Measurements from ENCODE around the gene B3GLCT. TPM values are rescaled to one million over a fixed set of nuclear protein-coding genes. Genes with fewer than 3 reads are reported as not detected.

B3GLCT gene
- total and polyA plus RNA-seq, 4 donors, result 1.5 to 3.6 (median 2.2) TPM

- TF ChIP-seq FOXA1 (IDR thresholded peaks at IDR 0.05), result no peak
- no peak for TF ChIP-seq RAD21 (IDR thresholded peaks at IDR 0.05)
- TF ChIP-seq HNF4G (IDR thresholded peaks at IDR 0.05), result no peak
- TF ChIP-seq GABPA (IDR thresholded peaks at IDR 0.05 in 1 of 2, conservative IDR thresholded peaks at IDR 0.05 in 1 of 2), result no peak
- TF ChIP-seq NR2F2 (IDR thresholded peaks at IDR 0.05), result no peak
- TF ChIP-seq, protein P1, sequence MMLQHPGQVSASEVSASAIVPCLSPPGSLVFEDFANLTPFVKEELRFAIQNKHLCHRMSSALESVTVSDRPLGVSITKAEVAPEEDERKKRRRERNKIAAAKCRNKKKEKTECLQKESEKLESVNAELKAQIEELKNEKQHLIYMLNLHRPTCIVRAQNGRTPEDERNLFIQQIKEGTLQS (IDR thresholded peaks at IDR 0.05), result no peak
Measured at GRCh38 chr13:31301119-31301518, 101.3 kb downstream of the B3GLCT start (continued).

DNA sequence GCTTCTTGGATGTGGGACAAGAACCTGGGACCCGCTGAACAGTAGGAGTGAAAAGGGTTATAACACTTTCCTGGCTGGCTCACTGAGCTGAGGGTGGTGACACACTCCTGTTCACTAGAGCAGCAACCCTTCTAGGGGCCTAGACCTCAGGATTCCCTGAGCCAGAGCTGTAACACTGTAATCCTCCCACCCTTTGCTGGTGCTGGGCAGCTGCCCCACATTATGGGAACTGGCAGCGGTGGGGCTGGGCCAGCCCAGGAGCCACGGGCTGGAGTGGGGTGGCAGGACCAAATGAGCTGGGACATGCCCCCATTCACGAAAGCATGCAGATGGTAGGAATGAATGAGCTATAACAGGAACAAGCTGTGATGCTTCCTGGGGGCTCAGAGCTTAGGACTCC lies 110.6 kb downstream of the B3GLCT start:
- Histone ChIP-seq H3K36me3 (ENCODE audit: control insufficient read depth in 4 of 4, insufficient read depth in 3 of 4, low read depth in 1 of 4, low read length in 3 of 4) (peaks cover 0 to 3% (median 0%) of the 10 kb centered on the region in 4 donors), H3K27ac (ENCODE audit: low read depth in 1 of 2, low read length in 2 of 2) (no peak overlapping the region), H3K9me3 (ENCODE audit: control insufficient read depth in 4 of 4, low read length in 3 of 4) (peaks cover 0 to 9% (median 7%) of the 10 kb centered on the region in 4 donors), H3K4me3 (ENCODE audit: low read depth in 1 of 3, low read length in 3 of 3) (no peak overlapping the region), H3K4me1 (ENCODE audit: control insufficient read depth in 4 of 4, insufficient read depth in 4 of 4, low read length in 3 of 4) (no peaks in the 10 kb centered on the region), H3K9ac (ENCODE audit: low read depth in 1 of 2, low read length in 2 of 2) (no peak overlapping the region), H3K27me3 (ENCODE audit: control insufficient read depth in 4 of 4, insufficient read depth in 4 of 4, low read length in 3 of 4) (no peaks in the 10 kb centered on the region)
- TF ChIP-seq NR2F2 (IDR thresholded peaks at IDR 0.05) (no peak), FOXA2 (IDR thresholded peaks at IDR 0.05) (no peak), YY1 (IDR thresholded peaks at IDR 0.05) (no peak), RXRA (IDR thresholded peaks at IDR 0.05) (no peak), HNF4G (IDR thresholded peaks at IDR 0.05) (no peak), RAD21 (IDR thresholded peaks at IDR 0.05) (no peak), FOXA1 (IDR thresholded peaks at IDR 0.05) (no peak), HNF4A (conservative IDR thresholded peaks at IDR 0.05) (no peak), TAF1 (conservative IDR thresholded peaks at IDR 0.05) (no peak)
- TF ChIP-seq, protein P2, sequence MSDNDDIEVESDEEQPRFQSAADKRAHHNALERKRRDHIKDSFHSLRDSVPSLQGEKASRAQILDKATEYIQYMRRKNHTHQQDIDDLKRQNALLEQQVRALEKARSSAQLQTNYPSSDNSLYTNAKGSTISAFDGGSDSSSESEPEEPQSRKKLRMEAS (IDR thresholded peaks at IDR 0.05), result no peak
- TF ChIP-seq, protein P1 (IDR thresholded peaks at IDR 0.05), result no peak
- TF ChIP-seq, protein P3, sequence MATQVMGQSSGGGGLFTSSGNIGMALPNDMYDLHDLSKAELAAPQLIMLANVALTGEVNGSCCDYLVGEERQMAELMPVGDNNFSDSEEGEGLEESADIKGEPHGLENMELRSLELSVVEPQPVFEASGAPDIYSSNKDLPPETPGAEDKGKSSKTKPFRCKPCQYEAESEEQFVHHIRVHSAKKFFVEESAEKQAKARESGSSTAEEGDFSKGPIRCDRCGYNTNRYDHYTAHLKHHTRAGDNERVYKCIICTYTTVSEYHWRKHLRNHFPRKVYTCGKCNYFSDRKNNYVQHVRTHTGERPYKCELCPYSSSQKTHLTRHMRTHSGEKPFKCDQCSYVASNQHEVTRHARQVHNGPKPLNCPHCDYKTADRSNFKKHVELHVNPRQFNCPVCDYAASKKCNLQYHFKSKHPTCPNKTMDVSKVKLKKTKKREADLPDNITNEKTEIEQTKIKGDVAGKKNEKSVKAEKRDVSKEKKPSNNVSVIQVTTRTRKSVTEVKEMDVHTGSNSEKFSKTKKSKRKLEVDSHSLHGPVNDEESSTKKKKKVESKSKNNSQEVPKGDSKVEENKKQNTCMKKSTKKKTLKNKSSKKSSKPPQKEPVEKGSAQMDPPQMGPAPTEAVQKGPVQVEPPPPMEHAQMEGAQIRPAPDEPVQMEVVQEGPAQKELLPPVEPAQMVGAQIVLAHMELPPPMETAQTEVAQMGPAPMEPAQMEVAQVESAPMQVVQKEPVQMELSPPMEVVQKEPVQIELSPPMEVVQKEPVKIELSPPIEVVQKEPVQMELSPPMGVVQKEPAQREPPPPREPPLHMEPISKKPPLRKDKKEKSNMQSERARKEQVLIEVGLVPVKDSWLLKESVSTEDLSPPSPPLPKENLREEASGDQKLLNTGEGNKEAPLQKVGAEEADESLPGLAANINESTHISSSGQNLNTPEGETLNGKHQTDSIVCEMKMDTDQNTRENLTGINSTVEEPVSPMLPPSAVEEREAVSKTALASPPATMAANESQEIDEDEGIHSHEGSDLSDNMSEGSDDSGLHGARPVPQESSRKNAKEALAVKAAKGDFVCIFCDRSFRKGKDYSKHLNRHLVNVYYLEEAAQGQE (IDR thresholded peaks at IDR 0.05), result no peak
- TF ChIP-seq, protein P4, sequence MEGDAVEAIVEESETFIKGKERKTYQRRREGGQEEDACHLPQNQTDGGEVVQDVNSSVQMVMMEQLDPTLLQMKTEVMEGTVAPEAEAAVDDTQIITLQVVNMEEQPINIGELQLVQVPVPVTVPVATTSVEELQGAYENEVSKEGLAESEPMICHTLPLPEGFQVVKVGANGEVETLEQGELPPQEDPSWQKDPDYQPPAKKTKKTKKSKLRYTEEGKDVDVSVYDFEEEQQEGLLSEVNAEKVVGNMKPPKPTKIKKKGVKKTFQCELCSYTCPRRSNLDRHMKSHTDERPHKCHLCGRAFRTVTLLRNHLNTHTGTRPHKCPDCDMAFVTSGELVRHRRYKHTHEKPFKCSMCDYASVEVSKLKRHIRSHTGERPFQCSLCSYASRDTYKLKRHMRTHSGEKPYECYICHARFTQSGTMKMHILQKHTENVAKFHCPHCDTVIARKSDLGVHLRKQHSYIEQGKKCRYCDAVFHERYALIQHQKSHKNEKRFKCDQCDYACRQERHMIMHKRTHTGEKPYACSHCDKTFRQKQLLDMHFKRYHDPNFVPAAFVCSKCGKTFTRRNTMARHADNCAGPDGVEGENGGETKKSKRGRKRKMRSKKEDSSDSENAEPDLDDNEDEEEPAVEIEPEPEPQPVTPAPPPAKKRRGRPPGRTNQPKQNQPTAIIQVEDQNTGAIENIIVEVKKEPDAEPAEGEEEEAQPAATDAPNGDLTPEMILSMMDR (IDR thresholded peaks at IDR 0.05; ENCODE audit: low read depth, low read length, missing input control), result no peak
- no peak for DNase-seq (ENCODE audit: low spot score)
- 95% methylated on average over 4 of the region's 4 CpGs for whole genome bisulfite sequencing

- no peaks in the 10 kb centered on the region for H3K27me3 ChIP-seq (ENCODE audit: control insufficient read depth in 4 of 4, insufficient read depth in 4 of 4, low read length in 3 of 4)
- 60% methylated on average over 3 of the region's 3 CpGs for WGBS
- H3K9ac ChIP-seq (ENCODE audit: low read depth in 1 of 2, low read length in 2 of 2), result no peak overlapping the region
- H3K36me3 ChIP-seq (ENCODE audit: control insufficient read depth in 4 of 4, insufficient read depth in 3 of 4, low read depth in 1 of 4, low read length in 3 of 4), result peaks cover 0 to 3% (median 0%) of the 10 kb centered on the region in 4 donors
- H3K4me1 ChIP-seq (ENCODE audit: control insufficient read depth in 4 of 4, insufficient read depth in 4 of 4, low read length in 3 of 4), result no peaks in the 10 kb centered on the region
- H3K27ac ChIP-seq (ENCODE audit: low read depth in 1 of 2, low read length in 2 of 2), result no peak overlapping the region
- peaks cover 0 to 11% (median 10%) of the 10 kb centered on the region in 4 donors for H3K9me3 ChIP-seq (ENCODE audit: control insufficient read depth in 4 of 4, low read length in 3 of 4)
- H3K4me3 ChIP-seq (ENCODE audit: low read depth in 1 of 3, low read length in 3 of 3), result no peak overlapping the region
- DNase-seq (ENCODE audit: low spot score), result no peak
- TF ChIP-seq YY1 (IDR thresholded peaks at IDR 0.05), result no peak
- TF ChIP-seq, protein P1 (IDR thresholded peaks at IDR 0.05), result no peak
- no peak for TF ChIP-seq SP1 (IDR thresholded peaks at IDR 0.05)
- TF ChIP-seq RAD21 (IDR thresholded peaks at IDR 0.05), result no peak
- TF ChIP-seq HNF4A (conservative IDR thresholded peaks at IDR 0.05), result no peak
- no peak for TF ChIP-seq EGR1 (IDR thresholded peaks at IDR 0.05; ENCODE audit: low read depth in 2 of 2)
- TF ChIP-seq NR2F2 (IDR thresholded peaks at IDR 0.05), result no peak
- TF ChIP-seq HNF4G (IDR thresholded peaks at IDR 0.05), result no peak
- no peak for TF ChIP-seq FOXA2 (IDR thresholded peaks at IDR 0.05)
- TF ChIP-seq GABPA (IDR thresholded peaks at IDR 0.05 in 1 of 2, conservative IDR thresholded peaks at IDR 0.05 in 1 of 2), result no peak
- TF ChIP-seq, protein P3 (IDR thresholded peaks at IDR 0.05), result no peak
- TF ChIP-seq RXRA (IDR thresholded peaks at IDR 0.05), result no peak
- no peak for TF ChIP-seq JUND (IDR thresholded peaks at IDR 0.05)
- TF ChIP-seq TAF1 (conservative IDR thresholded peaks at IDR 0.05), result no peak
Measured at GRCh38 chr13:31310786-31311185, 111.0 kb downstream of the B3GLCT start.

Data from liver (tissue), 9 donors.